Measurements from ENCODE around the gene CENPX. TPM values are rescaled to one million over a fixed set of nuclear protein-coding genes. Genes with fewer than 3 reads are reported as not detected.

The CENPX gene
- total and polyA plus RNA-seq, 2 of the 13 experiments (the other 11 are each of a cell fraction or from before 2014, with no cell fraction given) = 92.7 to 170 TPM

GRCh38 chr17:82065638-82066303 is 43.1 kb upstream of the CENPX start, which contains the start of gene DUS1L (continued):
- TF ChIP-seq ZNF18 (CRISPR knock-in tag; IDR thresholded peaks at IDR 0.05; ENCODE audit: insufficient replicate concordance) = peak; percentile 62
- TF ChIP-seq NFAT5 (CRISPR knock-in tag; IDR thresholded peaks at IDR 0.05) = peak; percentile 85
- TF ChIP-seq MIER2 (CRISPR knock-in tag; IDR thresholded peaks at IDR 0.05) = 0 out of 2 replicates have a peak, but pooled peaks have one; percentile 34
- TF ChIP-seq ZBTB34 (CRISPR knock-in tag; IDR thresholded peaks at IDR 0.05) = peak; percentile 70; the same call in 1 of the 2 replicates
- peak; percentile 80; the same call in 1 of the 2 replicates for TF ChIP-seq SRF (IDR thresholded peaks at IDR 0.05; ENCODE audit: low read depth, low read length)
- peak; percentile 73; the same call in 1 of the 2 replicates for TF ChIP-seq RFXANK (CRISPR knock-in tag; IDR thresholded peaks at IDR 0.05)
- 0 out of 2 replicates have a peak, but pooled peaks have one; percentile 90 for TF ChIP-seq FOXO4 (CRISPR knock-in tag; conservative IDR thresholded peaks at IDR 0.05)
- peak; percentile 65 for TF ChIP-seq ZSCAN25 (CRISPR knock-in tag; IDR thresholded peaks at IDR 0.05)

Data from HepG2 (cell line).